Calu3 (cell line): ENCODE measurements around the gene ARFGEF3. TPM values are rescaled to one million over a fixed set of nuclear protein-coding genes. Genes with fewer than 3 reads are reported as not detected.
"Not testable (repeated sequence)": the region's sequence is repeated elsewhere in the genome, so short reads cannot be mapped to it uniquely, and the experiment has no call there.

ENCODE experiments used
- BruUV-seq: library from RNA; stranded (reverse); fragments of 400-500 nt; replicated peaks from 2 replicates; lab custom pipeline; 2021; lab: Mats Ljungman, UMichigan
- CTCF ChIA-PET: fragments of 300-600 bp; sonication (Branson Sonifier 250); formaldehyde crosslinking; loops from one replicate; lab custom pipeline; 2022; ENCODE audit warnings: antibody characterized with exemption; lab: Charles Lee
- DNase-seq: peaks from one replicate; pipeline ENCODE4 v3.0.0; 2022
- H3K27ac Mint-ChIP-seq: one replicate; pipeline ENCODE4 v1.8.0; 2022; ENCODE audit warnings: mixed read lengths; ENCODE audit not compliant: unreplicated experiment
- H3K27me3 Mint-ChIP-seq: one replicate; pipeline ENCODE4 v1.8.0; 2022; ENCODE audit warnings: mixed read lengths; ENCODE audit not compliant: unreplicated experiment
- H3K36me3 Mint-ChIP-seq: one replicate; pipeline ENCODE4 v1.8.0; 2022; ENCODE audit warnings: mild to moderate bottlenecking, moderate library complexity, mixed read lengths; ENCODE audit not compliant: insufficient read depth, unreplicated experiment
- H3K4me1 Mint-ChIP-seq: one replicate; pipeline ENCODE4 v1.8.0; 2022; ENCODE audit warnings: mild to moderate bottlenecking, low read depth, mixed read lengths; ENCODE audit not compliant: unreplicated experiment
- H3K4me3 Mint-ChIP-seq: one replicate; pipeline ENCODE4 v1.8.0; 2022; ENCODE audit warnings: mild to moderate bottlenecking, low read depth, moderate library complexity, mixed read lengths; ENCODE audit not compliant: unreplicated experiment
- H3K9me3 Mint-ChIP-seq: one replicate; pipeline ENCODE4 v1.8.0; 2022; ENCODE audit warnings: low read depth, mixed read lengths; ENCODE audit not compliant: unreplicated experiment
- intact Hi-C: fragments of 100-400 bp; cut with micrococcal nuclease; formaldehyde crosslinking; loops from one replicate; pipeline ENCODE4 v1.10.0; 2022; ENCODE audit not compliant: unreplicated experiment
- total RNA-seq: library from RNA; stranded (reverse); gene quantifications from 2 replicates; pipeline ENCODE4 v1.2.3, GENCODE V29; 2022
- TF ChIP-seq, protein P1 (sequence below): fragments of 200-600 bp; IDR thresholded peaks from one replicate; pipeline ENCODE4 v1.8.0; 2022; ENCODE audit warnings: antibody characterized with exemption; ENCODE audit not compliant: unreplicated experiment

ARFGEF3 gene
- total RNA-seq, 1 experiment from 2014 or later, result 16.3 TPM

DNA sequence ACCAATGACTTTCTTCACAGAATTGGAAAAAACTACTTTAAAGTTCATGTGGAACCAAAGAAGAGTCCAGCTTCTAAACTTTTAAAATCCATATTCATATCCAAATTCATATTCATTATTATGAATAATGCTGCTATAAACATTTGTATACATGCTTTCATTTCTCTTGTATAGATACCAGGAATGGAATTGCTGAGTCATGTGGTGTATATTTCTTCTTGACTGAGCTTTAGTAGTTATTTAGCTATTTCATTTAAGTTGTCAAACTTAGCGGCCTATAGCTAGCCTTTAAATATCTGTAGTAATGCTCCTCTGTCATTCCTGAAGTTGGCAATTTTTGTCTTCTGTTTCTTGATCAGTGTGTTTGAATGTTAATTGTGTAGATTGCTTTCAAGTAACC is 196.2 kb downstream of the ARFGEF3 start:
- CTCF ChIA-PET, result no interaction called here
- BruUV-seq, result no TSS peak
- Mint-ChIP-seq H3K9me3 (no peaks in the 10 kb centered on the region), H3K4me3 (no peak overlapping the region), H3K27me3 (no peaks in the 10 kb centered on the region), H3K36me3 (peaks cover 5% of the 10 kb centered on the region), H3K4me1 (no peaks in the 10 kb centered on the region), H3K27ac (no peak overlapping the region)
- DNase-seq, result no peak
- intact Hi-C loops, result loop anchor here (10.0 kb wide), 1 partner anchor 47 kb away; the partner anchor contains the start of gene HEBP2
- TF ChIP-seq, protein P1, sequence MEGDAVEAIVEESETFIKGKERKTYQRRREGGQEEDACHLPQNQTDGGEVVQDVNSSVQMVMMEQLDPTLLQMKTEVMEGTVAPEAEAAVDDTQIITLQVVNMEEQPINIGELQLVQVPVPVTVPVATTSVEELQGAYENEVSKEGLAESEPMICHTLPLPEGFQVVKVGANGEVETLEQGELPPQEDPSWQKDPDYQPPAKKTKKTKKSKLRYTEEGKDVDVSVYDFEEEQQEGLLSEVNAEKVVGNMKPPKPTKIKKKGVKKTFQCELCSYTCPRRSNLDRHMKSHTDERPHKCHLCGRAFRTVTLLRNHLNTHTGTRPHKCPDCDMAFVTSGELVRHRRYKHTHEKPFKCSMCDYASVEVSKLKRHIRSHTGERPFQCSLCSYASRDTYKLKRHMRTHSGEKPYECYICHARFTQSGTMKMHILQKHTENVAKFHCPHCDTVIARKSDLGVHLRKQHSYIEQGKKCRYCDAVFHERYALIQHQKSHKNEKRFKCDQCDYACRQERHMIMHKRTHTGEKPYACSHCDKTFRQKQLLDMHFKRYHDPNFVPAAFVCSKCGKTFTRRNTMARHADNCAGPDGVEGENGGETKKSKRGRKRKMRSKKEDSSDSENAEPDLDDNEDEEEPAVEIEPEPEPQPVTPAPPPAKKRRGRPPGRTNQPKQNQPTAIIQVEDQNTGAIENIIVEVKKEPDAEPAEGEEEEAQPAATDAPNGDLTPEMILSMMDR, result no peak

DNA sequence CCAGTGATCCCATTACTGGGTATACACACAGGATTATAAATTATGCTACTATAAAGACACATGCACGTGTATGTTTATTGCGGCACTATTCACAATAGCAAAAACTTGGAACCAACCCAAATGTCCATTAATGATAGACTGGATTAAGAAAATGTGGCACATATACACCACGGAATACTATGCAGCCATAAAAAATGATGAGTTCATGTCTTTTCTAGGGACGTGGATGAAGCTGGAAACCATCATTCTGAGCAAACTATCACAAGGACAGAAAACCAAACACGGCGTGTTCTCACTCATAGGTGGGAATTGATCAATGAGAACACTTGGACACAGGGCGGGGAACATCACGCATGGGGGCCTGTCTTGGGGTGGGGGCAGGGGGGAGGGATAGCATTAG is 206.9 kb downstream of the ARFGEF3 start:
- intact Hi-C loops, BruUV-seq, H3K4me3 Mint-ChIP-seq, H3K27me3 Mint-ChIP-seq, CTCF ChIA-PET, DNase-seq, H3K27ac Mint-ChIP-seq, H3K36me3 Mint-ChIP-seq, H3K9me3 Mint-ChIP-seq: not testable (repeated sequence)
- H3K4me1 Mint-ChIP-seq, result peaks cover 30% of the 10 kb centered on the region

DNA sequence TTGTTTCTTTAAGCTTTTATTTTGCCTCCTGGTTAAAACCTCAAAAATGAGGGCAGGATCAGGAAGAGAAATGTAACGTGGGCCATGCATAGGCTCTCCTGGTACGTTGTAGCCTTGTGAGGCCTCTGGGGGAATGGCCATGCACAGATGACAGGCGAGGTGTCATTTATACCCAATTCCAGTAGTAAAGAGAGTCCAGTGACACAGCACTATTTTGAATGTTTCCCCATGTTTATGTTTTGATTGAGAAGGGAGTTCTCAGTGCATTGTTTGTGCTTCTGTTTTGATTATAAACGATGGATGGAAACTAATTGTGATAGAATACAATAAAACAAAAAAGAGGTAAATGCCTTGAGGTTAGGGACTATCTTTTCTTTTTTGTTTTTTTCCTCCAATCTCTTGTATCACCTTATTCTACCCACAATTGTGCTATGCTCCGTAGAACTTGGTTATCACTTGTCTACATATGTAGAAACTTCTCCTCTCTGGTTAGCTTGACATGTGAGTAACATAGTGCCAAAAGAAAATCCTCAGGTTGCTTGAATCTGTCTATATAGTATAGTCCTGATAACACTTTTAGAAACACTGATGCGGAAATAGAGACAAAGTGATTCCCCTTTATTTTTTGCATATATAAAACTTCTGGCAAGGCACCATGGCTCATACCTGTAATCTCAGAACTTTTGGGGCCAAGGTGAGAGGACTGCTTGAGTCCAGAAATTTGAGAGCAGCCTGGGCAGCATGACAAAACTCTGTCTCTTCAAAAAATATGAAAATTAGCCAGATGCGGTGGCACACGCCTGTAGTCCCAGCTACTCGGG is 209.1 kb downstream of the ARFGEF3 start:
- DNase-seq, result no peak
- Mint-ChIP-seq H3K4me3 (no peak overlapping the region), H3K27ac (peak overlapping the region; percentile 77), H3K4me1 (peaks cover 30% of the 10 kb centered on the region), H3K36me3 (no peaks in the 10 kb centered on the region), H3K27me3 (no peaks in the 10 kb centered on the region), H3K9me3 (peaks cover 2% of the 10 kb centered on the region)
- CTCF ChIA-PET, result interaction anchor here (0.6 kb wide), 1 partner anchor 20 kb away, joined by 3 read pairs; no protein-coding TSS in a partner anchor
- intact Hi-C loops, result no loop called here
- no TSS peak for BruUV-seq
- TF ChIP-seq, protein P1, result no peak

DNA sequence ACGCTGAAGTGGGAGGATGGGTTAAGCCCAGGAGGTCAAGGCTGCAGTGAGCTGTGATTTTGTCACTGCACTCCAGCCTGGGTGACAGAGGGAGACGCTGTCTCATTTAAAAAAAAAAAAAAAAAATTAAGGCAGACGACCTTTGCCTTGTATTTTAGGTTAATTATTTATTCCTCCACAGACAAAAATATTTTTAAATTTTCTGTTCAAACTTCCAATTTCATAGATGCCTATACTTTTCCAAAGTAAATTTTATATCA is 209.6 kb downstream of the ARFGEF3 start:
- H3K9me3 Mint-ChIP-seq, result peaks cover 2% of the 10 kb centered on the region
- CTCF ChIA-PET, result interaction anchor here (0.6 kb wide), 1 partner anchor 20 kb away, joined by 3 read pairs; no protein-coding TSS in a partner anchor

More for the DNA sequence above, 209.6 kb downstream of the ARFGEF3 start:
- H3K4me1 Mint-ChIP-seq, result peaks cover 30% of the 10 kb centered on the region
- BruUV-seq, result no TSS peak
- no peaks in the 10 kb centered on the region for H3K27me3 Mint-ChIP-seq
- intact Hi-C loops, result no loop called here
- H3K4me3 Mint-ChIP-seq, result peak overlapping the region; percentile 44
- TF ChIP-seq, protein P1, result no peak
- H3K27ac Mint-ChIP-seq, result peak overlapping the region; percentile 77
- H3K36me3 Mint-ChIP-seq, result no peaks in the 10 kb centered on the region
- DNase-seq, result no peak
